GM12878 (cell line): Measurements from ENCODE around the gene HECTD4.

ENCODE experiments used
- CTCF ChIP-seq, 3 experiments: IDR thresholded peaks in 2 of 3; conservative IDR thresholded peaks in 1 of 3; 2 replicates each; pipeline ENCODE4 v1.5.1; 2011; ENCODE audit warnings: low read depth in 3 of 3, low read length in 3 of 3, mild to moderate bottlenecking in 3 of 3, control low read depth in 2 of 3, moderate library complexity in 2 of 3, inconsistent platforms in 1 of 3, mixed read lengths in 1 of 3; ENCODE audit not compliant: control insufficient read depth in 2 of 3, insufficient read depth in 1 of 3; ENCODE audit errors: extremely low read depth in 1 of 3
- EZH2 ChIP-seq: IDR thresholded peaks from 2 replicates; pipeline ENCODE4 v1.6.1; 2012; ENCODE audit warnings: low read depth, mild to moderate bottlenecking, control low read depth, inconsistent platforms, low read length, borderline replicate concordance; ENCODE audit not compliant: control insufficient read depth
- FOS ChIP-seq: IDR thresholded peaks from 3 replicates; pipeline ENCODE4 v1.6.1; 2011; ENCODE audit warnings: borderline replicate concordance; ENCODE audit not compliant: insufficient read length; ENCODE audit errors: extremely low read depth
- FOXM1 ChIP-seq: IDR thresholded peaks from 2 replicates; pipeline ENCODE4 v1.6.1; 2012; ENCODE audit warnings: low read depth, mild to moderate bottlenecking, inconsistent platforms, low read length, moderate library complexity
- JUNB ChIP-seq: IDR thresholded peaks from 2 replicates; pipeline ENCODE4 v1.6.1; 2016; ENCODE audit warnings: antibody characterized with exemption, mild to moderate bottlenecking
- RBBP5 ChIP-seq: fragments of 200-600 bp; sonication (generic); conservative IDR thresholded peaks from 2 replicates; pipeline ENCODE4 v1.6.1; 2016
- SIN3A ChIP-seq: IDR thresholded peaks from 2 replicates; pipeline ENCODE4 v1.6.1; 2012; ENCODE audit warnings: low read depth, low read length, improper control_type of control experiment
- SP1 ChIP-seq: IDR thresholded peaks from one replicate; pipeline ENCODE4 v1.6.1; 2011; ENCODE audit warnings: low read depth, low read length
- TAF1 ChIP-seq: IDR thresholded peaks from 2 replicates; pipeline ENCODE4 v1.6.1; 2011; ENCODE audit warnings: mild to moderate bottlenecking, low read depth, low read length, borderline replicate concordance
- ZBTB33 ChIP-seq: fragments of 450-650 bp; IDR thresholded peaks from 2 replicates; pipeline ENCODE4 v1.6.1; 2017; ENCODE audit warnings: mild to moderate bottlenecking

- no peak for TF ChIP-seq FOS
- no peak for TF ChIP-seq FOXM1
- no peak for TF ChIP-seq SP1
- TF ChIP-seq CTCF (IDR thresholded peaks at IDR 0.05 in 2 of 3, conservative IDR thresholded peaks at IDR 0.05 in 1 of 3; ENCODE audit: control insufficient read depth in 2 of 3, extremely low read depth in 1 of 3, insufficient read depth in 1 of 3, low read depth in 3 of 3, low read length in 3 of 3): no peak
- no peak for TF ChIP-seq SIN3A
- no peak for TF ChIP-seq TAF1
- no peak for TF ChIP-seq JUNB
- no peak for TF ChIP-seq ZBTB33
- TF ChIP-seq EZH2: no peak
- TF ChIP-seq RBBP5: no peak
Measured at GRCh38 chr12:112296183-112296582, 86.0 kb downstream of the HECTD4 start.
